Hepatic stellate cell (primary cell): Measurements from ENCODE around the gene EMC9.

Source experiments
- DNase-seq: peaks from one replicate; pipeline ENCODE4 v3.0.0; 2011; ENCODE audit warnings: low spot score

EMC9 gene

GRCh38 chr14:24131549-24131966, 9.8 kb downstream of the EMC9 start:
- DNase-seq, result no peak

GRCh38 chr14:24130717-24131548, 10.5 kb downstream of the EMC9 start:
- no peak for DNase-seq

- DNase-seq, result no peak
These were observed 11.0 kb downstream of the EMC9 start, which contains the start of gene FITM1 for GRCh38 chr14:24130380-24130716. FITM1 (plus strand) TSS chr14:24130659; CDS start chr14:24131564, 905 bp downstream.

- no peak for DNase-seq
These were observed 11.9 kb downstream of the EMC9 start for GRCh38 chr14:24129410-24129998.

GRCh38 chr14:24127673-24128072, 13.7 kb downstream of the EMC9 start:
- DNase-seq, result no peak

- DNase-seq, result no peak
These were observed 14.5 kb downstream of the EMC9 start for GRCh38 chr14:24126939-24127338.

- DNase-seq, result no peak
These were observed 17.7 kb downstream of the EMC9 start for GRCh38 chr14:24123424-24124417.

- DNase-seq, result no peak
These were observed 18.5 kb downstream of the EMC9 start for GRCh38 chr14:24122898-24123297.

- no peak for DNase-seq
These were observed 19.0 kb downstream of the EMC9 start for GRCh38 chr14:24122416-24122815.

- DNase-seq, result no peak
These were observed 20.2 kb downstream of the EMC9 start for GRCh38 chr14:24121210-24121609.

- no peak for DNase-seq
These were observed 21.7 kb downstream of the EMC9 start for GRCh38 chr14:24119691-24120090.

- no peak for DNase-seq
These were observed 24.2 kb downstream of the EMC9 start for GRCh38 chr14:24117179-24117578.

GRCh38 chr14:24116128-24116814, 25.1 kb downstream of the EMC9 start:
- DNase-seq, result no peak

- no peak for DNase-seq
These were observed 25.8 kb downstream of the EMC9 start for GRCh38 chr14:24115422-24116127.

GRCh38 chr14:24114532-24115421, 26.6 kb downstream of the EMC9 start, which contains the start of the genes DCAF11 and NRL:
DCAF11 (plus strand) TSS chr14:24114777; CDS start chr14:24115595, 818 bp downstream.
NRL (minus strand) TSS chr14:24114949; CDS start chr14:24082848, 32,101 bp downstream.
- DNase-seq, result peak; percentile 99

GRCh38 chr14:24113801-24114531, 27.4 kb downstream of the EMC9 start:
- peak; percentile 81 for DNase-seq

- no peak for DNase-seq
These were observed 28.0 kb downstream of the EMC9 start for GRCh38 chr14:24113379-24113800.

- no peak for DNase-seq
These were observed 30.9 kb downstream of the EMC9 start for GRCh38 chr14:24110523-24110922.

GRCh38 chr14:24110060-24110459, 31.3 kb downstream of the EMC9 start:
- no peak for DNase-seq
